Panc1 (cell line): ENCODE measurements around the gene RPS19BP1. TPM values are rescaled to one million over a fixed set of nuclear protein-coding genes. Genes with fewer than 3 reads are reported as not detected.

Experiments
- ATAC-seq: fragments of 200-7000 bp; cut with Tn5 transposase; 2 replicates; pipeline ENCODE4 v1.9.1; 2020; ENCODE audit warnings: mild to moderate bottlenecking, moderate library complexity
- BruUV-seq: library from RNA; stranded (reverse); fragments of 400-500 nt; replicated peaks from 2 replicates; lab custom pipeline; 2021; lab: Mats Ljungman, UMichigan
- CTCF ChIA-PET: fragments of 300-600 bp; sonication (Branson Sonifier 250); formaldehyde crosslinking; loops from one replicate; lab custom pipeline; 2022; ENCODE audit warnings: antibody characterized with exemption; lab: Charles Lee
- POLR2A ChIA-PET: fragments of 300-600 bp; sonication (Branson Sonifier 250); formaldehyde crosslinking; loops from one replicate; lab custom pipeline; 2022; ENCODE audit warnings: antibody characterized with exemption; lab: Charles Lee
- DNase-seq: peaks from one replicate; pipeline ENCODE4 v3.0.0-alpha.2; 2010; ENCODE audit warnings: low read depth, low spot score
- H3K27ac ChIP-seq: 2 replicates; pipeline ENCODE4 v1.5.1; 2011; ENCODE audit warnings: mild to moderate bottlenecking, low read length, inconsistent platforms
- H3K27me3 ChIP-seq: fragments of 200-500 bp; sonication (Bioruptor generic); 2 replicates; pipeline ENCODE4 v1.6.0; 2014; ENCODE audit warnings: low read length, inconsistent platforms; ENCODE audit not compliant: control insufficient read depth, insufficient read depth
- H3K36me3 ChIP-seq: fragments of 200-500 bp; sonication (Bioruptor generic); 2 replicates; pipeline ENCODE4 v1.5.1; 2014; ENCODE audit warnings: inconsistent platforms, mild to moderate bottlenecking, low read length, moderate library complexity; ENCODE audit not compliant: control insufficient read depth, insufficient read depth
- H3K4me1 ChIP-seq: 2 replicates; pipeline ENCODE4 v1.5.1; 2011; ENCODE audit warnings: inconsistent platforms, mild to moderate bottlenecking, low read length, moderate library complexity; ENCODE audit not compliant: control insufficient read depth, insufficient read depth
- H3K4me3 ChIP-seq, 2 experiments: 2 replicates each; pipeline ENCODE4 v1.5.1; 2011 to 2012; ENCODE audit warnings: low read depth in 2 of 2, low read length in 2 of 2, mild to moderate bottlenecking in 2 of 2, inconsistent platforms in 1 of 2, moderate library complexity in 1 of 2
- H3K9me3 ChIP-seq: fragments of 200-500 bp; sonication (Bioruptor generic); 2 replicates; pipeline ENCODE4 v1.5.1; 2014; ENCODE audit warnings: low read depth, mild to moderate bottlenecking, inconsistent platforms, low read length, moderate library complexity; ENCODE audit not compliant: control insufficient read depth, insufficient read depth
- CTCF ChIP-seq: fragments of 450-650 bp; IDR thresholded peaks from 2 replicates; pipeline ENCODE4 v1.5.1; 2017; ENCODE audit warnings: mild to moderate bottlenecking
- POLR2AphosphoS5 ChIP-seq: IDR thresholded peaks from 2 replicates; pipeline ENCODE4 v1.6.1; 2012; ENCODE audit warnings: mild to moderate bottlenecking, low read depth, low read length, moderate library complexity
- REST ChIP-seq, 2 experiments: IDR thresholded peaks; 2 replicates each; pipeline ENCODE4 v1.6.1; 2011 to 2012; ENCODE audit warnings: low read depth in 2 of 2, control low read depth in 1 of 2, low read length in 1 of 2, mild to moderate bottlenecking in 1 of 2, moderate library complexity in 1 of 2; ENCODE audit not compliant: insufficient read depth in 1 of 2
- SIN3A ChIP-seq: IDR thresholded peaks from 2 replicates; pipeline ENCODE4 v1.6.1; 2012; ENCODE audit warnings: low read depth, mild to moderate bottlenecking, low read length, moderate library complexity, borderline replicate concordance; ENCODE audit not compliant: insufficient read depth
- TCF7L2 ChIP-seq: IDR thresholded peaks from 2 replicates; pipeline ENCODE4 v1.6.1; 2011; ENCODE audit warnings: mild to moderate bottlenecking, low read depth, low read length, inconsistent platforms
- in situ Hi-C: cut with HindIII; loops from 2 replicates; pipeline ENCODE4 v1.10.0; 2016; ENCODE audit warnings: low sequenced_read_pairs, low pct_unique_long_range_greater_than_20kb
- intact Hi-C: fragments of 100-400 bp; cut with micrococcal nuclease; formaldehyde crosslinking; loops from one replicate; pipeline ENCODE4 v1.10.0; 2022; ENCODE audit not compliant: unreplicated experiment
- total RNA-seq: library from RNA; stranded (reverse); gene quantifications from one replicate; pipeline ENCODE4 v1.2.1, GENCODE V29; 2021; ENCODE audit not compliant: unreplicated experiment

RPS19BP1 gene
- total RNA-seq, 1 experiment from 2014 or later, result 123 TPM

- in situ Hi-C loops, result no loop called here
- TF ChIP-seq TCF7L2 (no peak), POLR2AphosphoS5 (no peak), CTCF (no peak), SIN3A (no peak), REST (IDR thresholded peaks at IDR 0.05; ENCODE audit: insufficient read depth in 1 of 2, low read depth in 2 of 2, low read length in 1 of 2) (no peak)
- no peak for DNase-seq
- Histone ChIP-seq H3K4me3 (no peak overlapping the region), H3K9me3 (no peaks in the 10 kb centered on the region), H3K27me3 (no peaks in the 10 kb centered on the region), H3K4me1 (peaks cover 16% of the 10 kb centered on the region), H3K36me3 (peaks cover 5% of the 10 kb centered on the region; the same call in 1 of the 2 replicates), H3K27ac (no peak overlapping the region)
- BruUV-seq, result no TSS peak
- CTCF ChIA-PET, result no interaction called here
- POLR2A ChIA-PET, result interaction anchor here (1.0 kb wide), 1 partner anchor 21 kb away, joined by 4 read pairs; the partner anchor contains the start of gene ATF4
- ATAC-seq, result no peak
- intact Hi-C loops, result loop anchor here (5.0 kb wide), 1 partner anchor 33 kb away; the partner anchor contains the start of gene RPS19BP1
Measured at GRCh38 chr22:39498802-39499201, 33.7 kb downstream of the RPS19BP1 start.

- Histone ChIP-seq H3K27ac (no peak overlapping the region), H3K9me3 (no peaks in the 10 kb centered on the region), H3K4me1 (peaks cover 12% of the 10 kb centered on the region), H3K36me3 (peaks cover 5% of the 10 kb centered on the region; the same call in 1 of the 2 replicates), H3K4me3 (no peak overlapping the region), H3K27me3 (no peaks in the 10 kb centered on the region)
- no peak for TF ChIP-seq POLR2AphosphoS5
- no peak for TF ChIP-seq CTCF
- no peak for TF ChIP-seq TCF7L2
- no peak for TF ChIP-seq SIN3A
- no peak for TF ChIP-seq REST (IDR thresholded peaks at IDR 0.05; ENCODE audit: insufficient read depth in 1 of 2, low read depth in 2 of 2, low read length in 1 of 2)
- CTCF ChIA-PET, result no interaction called here
- DNase-seq (no peak), ATAC-seq (no peak)
- BruUV-seq, result no TSS peak
- POLR2A ChIA-PET, result interaction anchor here (1.0 kb wide), 1 partner anchor 22 kb away, joined by 4 read pairs; the partner anchor contains the start of gene ATF4
- intact Hi-C loops (loop anchor here (5.0 kb wide), 1 partner anchor 34 kb away; the partner anchor contains the start of gene RPS19BP1), in situ Hi-C loops (no loop called here)
Measured at GRCh38 chr22:39498368-39498767, 34.2 kb downstream of the RPS19BP1 start.
